Stimulated activated CD4-positive, alpha-beta T cell treated with anti-CD3 and anti-CD28 coated beads, Interleukin-1b, Interleukin-23, amount 100 ng/mL, for 1 hour (primary cell): ENCODE results near the gene GTF2H1.
"Not testable (repeated sequence)": the region's sequence is repeated elsewhere in the genome, so short reads cannot be mapped to it uniquely, and the experiment has no call there.

Experiments
- DNase-seq, 2 donors: peaks; one replicate each; pipeline ENCODE4 v3.0.0-alpha.2; 2020; ENCODE audit warnings: low read depth in 2 of 2

GTF2H1 gene

GRCh38 chr11:18319914-18320313, 2.5 kb upstream of the GTF2H1 start:
- no peak for DNase-seq

- DNase-seq, result no peak
Measured at GRCh38 chr11:18320617-18321016, 1.8 kb upstream of the GTF2H1 start.

- DNase-seq, result no peak
Measured at GRCh38 chr11:18321578-18321968, 794 bp upstream of the GTF2H1 start.

GRCh38 chr11:18322818-18323570, 627 bp downstream of the GTF2H1 start:
- DNase-seq, result no peak

DNA sequence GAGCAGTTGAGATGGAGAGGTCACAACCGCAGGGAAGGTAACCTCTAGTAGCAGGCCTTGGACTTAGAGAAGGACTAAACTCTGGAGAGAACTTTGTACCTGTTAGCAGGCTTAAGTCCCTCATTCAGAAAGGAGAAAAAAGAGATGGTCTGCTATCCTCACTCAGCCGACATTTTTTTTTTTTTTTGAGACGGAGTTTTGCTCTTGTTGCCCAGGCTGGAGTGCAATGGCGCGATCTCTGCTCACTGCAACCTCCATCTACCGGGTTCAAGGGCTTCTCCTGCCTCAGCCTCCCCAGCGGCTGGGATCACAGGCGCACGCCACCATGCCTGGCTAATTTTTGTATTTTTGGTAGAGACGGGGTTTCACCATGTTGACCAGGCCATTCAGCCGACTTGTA, 1.5 kb downstream of the GTF2H1 start:
- not testable (repeated sequence) for DNase-seq

DNA sequence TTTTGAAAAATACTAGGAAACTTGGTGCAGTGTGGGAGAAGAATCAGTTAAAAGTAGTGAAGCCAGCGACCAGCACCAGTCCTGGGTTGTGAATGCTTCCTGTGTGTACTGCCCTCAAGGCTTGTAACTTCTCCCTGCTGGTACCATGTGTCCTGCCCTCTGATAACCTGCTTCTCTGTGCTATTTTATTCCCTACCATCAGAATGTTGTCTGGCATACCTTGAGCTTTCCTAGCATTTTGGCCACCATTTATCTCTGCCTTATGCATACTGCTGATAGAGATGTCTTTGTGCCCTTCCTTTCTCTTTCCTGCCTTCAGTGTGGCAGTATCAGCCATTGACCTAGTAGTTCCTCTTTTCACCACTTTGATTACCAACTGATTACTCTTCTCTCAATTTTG, 2.0 kb downstream of the GTF2H1 start:
- no peak for DNase-seq

DNA sequence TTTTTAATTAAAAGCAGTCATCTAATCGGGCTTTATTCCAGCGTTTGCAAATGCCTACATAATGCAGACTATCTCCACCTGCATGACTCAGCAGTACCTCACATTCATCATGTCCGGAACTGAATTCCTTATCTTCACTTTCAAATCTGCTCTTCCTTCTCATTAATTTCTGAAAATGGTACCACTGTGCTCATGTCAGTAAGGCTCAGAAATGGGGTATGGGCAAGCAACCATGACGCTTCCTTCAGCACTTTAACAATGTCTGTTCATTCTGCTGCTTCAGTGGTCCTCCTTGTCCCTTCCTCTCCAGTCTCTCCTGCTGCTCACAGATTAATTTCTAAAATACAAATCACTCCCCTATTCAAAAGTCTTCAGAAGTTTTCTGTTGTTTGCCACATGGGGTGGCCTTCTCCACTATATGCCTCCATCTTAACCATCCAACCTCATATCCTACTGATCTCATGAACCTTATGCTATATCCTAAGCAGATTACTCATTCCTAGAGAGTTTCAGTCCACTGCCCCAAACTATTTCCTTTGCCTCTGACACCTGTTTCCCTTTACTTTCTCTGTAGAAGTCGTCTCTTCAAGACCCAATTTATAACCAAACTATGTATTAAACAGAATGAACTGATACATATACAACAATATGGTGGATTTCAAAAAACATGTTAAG, 7.0 kb downstream of the GTF2H1 start:
- DNase-seq, result no peak

GRCh38 chr11:18330921-18331320, 8.6 kb downstream of the GTF2H1 start:
- no peak for DNase-seq

- DNase-seq, result no peak
Measured at GRCh38 chr11:18332302-18332701, 9.9 kb downstream of the GTF2H1 start.

GRCh38 chr11:18332891-18333290, 10.5 kb downstream of the GTF2H1 start:
- DNase-seq, result no peak

GRCh38 chr11:18347471-18348125, 25.2 kb downstream of the GTF2H1 start:
- DNase-seq, result no peak

DNA sequence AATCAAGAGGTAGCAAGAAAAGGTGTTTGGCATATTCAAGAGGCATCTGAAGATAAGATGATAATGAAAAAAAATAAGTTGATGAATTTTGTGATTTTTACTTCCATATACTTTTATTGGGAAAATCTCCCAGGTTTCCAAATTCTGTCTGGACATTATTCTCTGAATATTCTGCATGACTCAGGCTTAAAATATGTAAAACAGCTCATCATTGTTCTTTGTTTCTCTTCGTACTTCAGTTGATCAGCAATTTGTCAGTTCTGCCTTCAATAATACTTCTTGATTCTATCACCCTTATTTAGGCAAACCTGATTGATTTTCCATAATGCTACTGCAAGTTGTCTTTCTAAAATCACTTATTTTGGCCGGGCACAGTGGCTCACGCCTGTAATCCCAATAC, 30.2 kb downstream of the GTF2H1 start:
- no peak for DNase-seq

DNA sequence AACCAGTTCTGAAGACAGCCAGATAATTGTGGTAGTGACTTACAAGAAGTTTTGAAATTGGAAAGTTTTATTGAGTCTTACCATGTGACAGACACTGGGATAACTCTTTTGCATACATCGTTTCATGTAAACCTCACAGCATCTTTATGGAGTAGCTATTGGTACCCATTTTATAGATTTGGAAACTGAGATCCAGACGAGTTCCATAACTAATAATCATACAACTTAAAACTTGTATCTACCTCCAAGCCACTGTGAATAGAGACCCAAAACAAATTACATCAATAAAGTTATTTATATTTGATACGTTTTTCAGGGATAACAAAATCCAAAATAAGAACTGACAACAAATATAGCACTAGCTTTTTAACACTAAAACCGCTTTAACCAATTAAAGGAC, 36.3 kb downstream of the GTF2H1 start:
- DNase-seq, result no peak

DNA sequence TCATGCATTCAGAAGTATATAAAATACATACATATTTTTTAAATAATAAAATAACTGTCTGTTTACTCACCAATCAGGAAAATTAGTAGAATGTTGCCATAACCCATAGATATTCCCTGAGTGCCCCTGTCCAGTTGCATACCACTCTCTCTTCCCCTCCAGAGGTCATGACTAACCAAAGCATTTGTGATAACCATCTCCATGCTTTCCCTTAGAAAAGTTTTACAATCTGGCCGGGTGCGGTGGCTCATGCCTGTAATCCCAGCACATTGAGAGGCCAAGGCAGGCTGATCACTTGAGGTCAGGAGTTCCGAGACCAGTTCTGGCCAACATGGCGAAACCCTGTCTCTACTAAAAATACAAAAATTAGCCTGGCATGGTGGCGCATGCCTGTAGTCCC, 38.8 kb downstream of the GTF2H1 start:
- no peak for DNase-seq

DNA sequence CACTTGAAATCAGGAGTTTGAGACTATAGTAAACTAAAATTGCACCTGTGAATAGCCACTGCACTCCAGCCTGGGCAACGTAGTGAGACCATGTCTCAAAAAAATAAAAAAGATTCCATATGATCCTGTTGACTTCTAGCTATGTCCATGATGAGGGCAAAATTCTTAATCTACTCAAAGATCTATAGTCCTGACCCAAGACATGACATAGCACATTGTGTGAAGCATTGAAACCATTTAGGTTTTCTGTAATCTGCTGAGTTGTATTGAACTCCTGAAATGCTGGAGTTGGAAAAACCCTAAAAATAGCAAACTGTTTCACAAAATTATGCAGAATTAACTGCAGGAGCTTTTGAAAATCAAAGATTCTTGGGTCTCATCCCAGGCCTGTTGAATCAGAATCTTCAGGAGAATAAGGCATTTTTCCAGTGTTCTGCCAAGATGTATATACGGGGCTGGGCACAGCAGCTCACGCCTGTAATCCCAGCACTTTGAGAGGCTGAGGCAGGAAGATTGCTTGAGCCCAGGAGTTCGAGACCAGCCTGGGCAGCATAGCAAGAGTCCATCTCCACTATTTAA, 42.2 kb downstream of the GTF2H1 start:
- no peak for DNase-seq

- DNase-seq, result no peak
Measured at GRCh38 chr11:18365741-18366140, 43.4 kb downstream of the GTF2H1 start.

DNA sequence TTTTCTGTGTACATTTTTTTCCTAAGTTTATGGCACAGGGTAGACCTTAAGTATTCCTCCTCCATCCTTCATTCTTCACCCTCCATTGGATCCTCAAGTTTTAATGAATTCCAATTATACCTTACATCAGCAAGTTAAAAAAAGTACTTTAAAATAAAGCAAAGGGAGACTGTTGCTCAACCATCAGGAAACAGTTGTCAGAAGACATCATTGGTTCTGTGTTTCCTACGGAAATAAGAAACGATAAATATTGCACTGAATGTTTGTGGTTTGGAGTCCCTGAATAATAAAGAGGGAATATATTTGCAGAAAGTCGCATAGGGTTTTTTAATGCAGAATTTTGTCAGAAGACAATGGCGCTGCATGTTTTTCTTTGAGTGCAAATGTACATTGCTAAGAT, 43.9 kb downstream of the GTF2H1 start:
- DNase-seq, result no peak

- no peak for DNase-seq
Measured at GRCh38 chr11:18367431-18367830, 45.1 kb downstream of the GTF2H1 start.

- DNase-seq, result no peak
Measured at GRCh38 chr11:18368221-18368620, 45.9 kb downstream of the GTF2H1 start.

DNA sequence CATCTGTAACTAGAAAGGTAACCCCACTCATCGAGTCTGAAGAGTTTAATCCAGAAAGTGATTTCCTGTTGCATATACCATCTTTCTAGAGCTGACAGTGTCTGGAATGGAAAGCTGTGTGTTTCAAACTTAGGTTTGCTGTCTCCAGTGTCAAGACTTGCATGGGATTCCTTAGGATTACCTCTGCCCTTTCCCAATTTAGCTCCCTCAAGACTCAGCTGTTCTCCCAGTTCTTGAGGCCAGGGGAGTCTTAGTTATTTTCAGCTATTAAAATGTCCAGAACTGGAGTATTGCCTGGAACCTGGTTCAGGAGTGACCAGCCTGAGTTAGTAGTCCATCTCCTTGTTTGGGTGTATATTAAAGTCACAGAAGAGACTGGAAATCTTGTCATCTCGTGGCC, 47.0 kb downstream of the GTF2H1 start:
- DNase-seq, result no peak

- DNase-seq, result no peak
Measured at GRCh38 chr11:18371279-18371678, 48.9 kb downstream of the GTF2H1 start.

GRCh38 chr11:18372201-18372600, 49.8 kb downstream of the GTF2H1 start:
- DNase-seq, result no peak

GRCh38 chr11:18374956-18375355, 52.6 kb downstream of the GTF2H1 start:
- DNase-seq, result no peak
